Measurements from ENCODE around the gene PI3. TPM values are rescaled to one million over a fixed set of nuclear protein-coding genes. Genes with fewer than 3 reads are reported as not detected.

The PI3 gene
- total RNA-seq, 1 donor from 2014 or later: not detected

- no peak for TF ChIP-seq CTCF (IDR thresholded peaks at IDR 0.05; ENCODE audit: unreplicated experiment)
- H3K9me3 Mint-ChIP-seq (ENCODE audit: unreplicated experiment): peaks cover 4% of the 10 kb centered on the region
- H3K36me3 Mint-ChIP-seq (ENCODE audit: low read depth, unreplicated experiment): no peaks in the 10 kb centered on the region
- H3K27ac Mint-ChIP-seq (ENCODE audit: unreplicated experiment): no peak overlapping the region
- H3K4me3 Mint-ChIP-seq (ENCODE audit: unreplicated experiment): no peak overlapping the region
- no peak for DNase-seq (ENCODE audit: low spot score)
- H3K27me3 Mint-ChIP-seq (ENCODE audit: unreplicated experiment): no peaks in the 10 kb centered on the region
- H3K4me1 Mint-ChIP-seq (ENCODE audit: unreplicated experiment): no peaks in the 10 kb centered on the region
Observed at GRCh38 chr20:45164906-45165305, 9.8 kb upstream of the PI3 start.

GRCh38 chr20:45173522-45173921 lies 1.2 kb upstream of the PI3 start:
- no peak for DNase-seq (ENCODE audit: low spot score)
- H3K4me3 Mint-ChIP-seq (ENCODE audit: unreplicated experiment): no peak overlapping the region
- no peaks in the 10 kb centered on the region for H3K9me3 Mint-ChIP-seq (ENCODE audit: unreplicated experiment)
- no peak for TF ChIP-seq CTCF (IDR thresholded peaks at IDR 0.05; ENCODE audit: unreplicated experiment)
- H3K36me3 Mint-ChIP-seq (ENCODE audit: low read depth, unreplicated experiment): no peaks in the 10 kb centered on the region
- H3K4me1 Mint-ChIP-seq (ENCODE audit: unreplicated experiment): no peaks in the 10 kb centered on the region
- H3K27ac Mint-ChIP-seq (ENCODE audit: unreplicated experiment): no peak overlapping the region
- H3K27me3 Mint-ChIP-seq (ENCODE audit: unreplicated experiment): no peaks in the 10 kb centered on the region

GRCh38 chr20:45176526-45177267 lies 2.0 kb downstream of the PI3 start:
- TF ChIP-seq CTCF (IDR thresholded peaks at IDR 0.05; ENCODE audit: unreplicated experiment): no peak
- DNase-seq (ENCODE audit: low spot score): no peak
- Mint-ChIP-seq H3K4me3 (ENCODE audit: unreplicated experiment) (no peak overlapping the region), H3K9me3 (ENCODE audit: unreplicated experiment) (no peaks in the 10 kb centered on the region), H3K36me3 (ENCODE audit: low read depth, unreplicated experiment) (no peaks in the 10 kb centered on the region), H3K27me3 (ENCODE audit: unreplicated experiment) (peaks cover 3% of the 10 kb centered on the region), H3K27ac (ENCODE audit: unreplicated experiment) (no peak overlapping the region), H3K4me1 (ENCODE audit: unreplicated experiment) (peaks cover 9% of the 10 kb centered on the region)

- H3K4me1 Mint-ChIP-seq (ENCODE audit: unreplicated experiment): peaks cover 9% of the 10 kb centered on the region
- H3K9me3 Mint-ChIP-seq (ENCODE audit: unreplicated experiment): no peaks in the 10 kb centered on the region
- DNase-seq (ENCODE audit: low spot score): no peak
- H3K27ac Mint-ChIP-seq (ENCODE audit: unreplicated experiment): no peak overlapping the region
- no peak for TF ChIP-seq CTCF (IDR thresholded peaks at IDR 0.05; ENCODE audit: unreplicated experiment)
- H3K27me3 Mint-ChIP-seq (ENCODE audit: unreplicated experiment): peaks cover 3% of the 10 kb centered on the region
- H3K4me3 Mint-ChIP-seq (ENCODE audit: unreplicated experiment): no peak overlapping the region
- H3K36me3 Mint-ChIP-seq (ENCODE audit: low read depth, unreplicated experiment): no peaks in the 10 kb centered on the region
Observed at GRCh38 chr20:45179166-45179565, 4.5 kb downstream of the PI3 start.

GRCh38 chr20:45181639-45182038 lies 6.9 kb downstream of the PI3 start:
- Mint-ChIP-seq H3K27ac (ENCODE audit: unreplicated experiment) (no peak overlapping the region), H3K4me3 (ENCODE audit: unreplicated experiment) (no peak overlapping the region), H3K9me3 (ENCODE audit: unreplicated experiment) (no peaks in the 10 kb centered on the region)

More at GRCh38 chr20:45181639-45182038, 6.9 kb downstream of the PI3 start:
- TF ChIP-seq CTCF (IDR thresholded peaks at IDR 0.05; ENCODE audit: unreplicated experiment): no peak
- peaks cover 9% of the 10 kb centered on the region for H3K4me1 Mint-ChIP-seq (ENCODE audit: unreplicated experiment)
- no peak for DNase-seq (ENCODE audit: low spot score)
- no peaks in the 10 kb centered on the region for H3K36me3 Mint-ChIP-seq (ENCODE audit: low read depth, unreplicated experiment)
- H3K27me3 Mint-ChIP-seq (ENCODE audit: unreplicated experiment): peaks cover 3% of the 10 kb centered on the region
